ENCODE data around the gene CKB.
"Not testable (repeated sequence)": the region's sequence is repeated elsewhere in the genome, so short reads cannot be mapped to it uniquely, and the experiment has no call there.

CKB gene

DNA sequence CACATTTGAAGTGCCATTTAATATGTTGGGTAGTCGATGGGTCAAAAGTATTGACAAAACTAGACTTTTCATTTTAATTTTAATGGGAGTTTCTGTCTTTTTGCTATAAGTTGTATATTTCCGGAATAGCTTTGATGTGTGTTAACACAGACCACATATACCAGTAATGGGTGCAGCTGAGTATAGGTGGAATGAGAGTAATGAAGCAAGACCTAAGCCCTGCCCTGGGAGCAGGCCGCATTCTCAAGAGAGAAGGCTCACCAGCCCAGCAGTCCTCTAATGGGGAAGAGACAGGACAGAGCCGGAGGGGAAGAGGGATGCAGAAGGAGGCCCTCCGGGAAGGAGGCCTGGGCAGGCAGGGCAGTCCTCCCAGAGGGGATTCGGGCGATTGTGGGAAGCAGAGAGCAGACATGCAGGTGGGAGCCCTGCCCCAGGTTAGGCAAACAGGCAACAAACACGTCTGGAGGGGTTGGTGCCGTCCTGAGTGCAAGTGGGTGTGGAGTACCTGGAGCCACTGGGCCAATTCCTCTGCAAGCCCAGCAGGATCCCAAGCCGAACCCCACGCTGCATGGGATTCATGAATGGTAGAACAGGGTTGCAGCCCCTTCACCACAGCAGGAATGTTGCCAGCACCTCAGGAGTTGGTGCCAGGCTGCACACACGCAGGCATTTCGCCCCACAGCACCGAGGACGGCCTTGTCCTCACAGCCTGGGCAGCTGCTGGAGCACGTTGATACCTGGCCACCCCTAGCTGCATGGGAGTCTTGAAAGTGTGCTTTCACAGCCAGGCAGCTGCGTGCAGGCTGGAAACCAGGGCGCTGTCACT, 7.8 kb downstream of the CKB start:
- TF ChIP-seq GABPA (IDR thresholded peaks at IDR 0.05; ENCODE audit: low read depth) (no peak), SPI1 (IDR thresholded peaks at IDR 0.05; ENCODE audit: borderline replicate concordance, low read depth) (no peak), POLR2AphosphoS5 (IDR thresholded peaks at IDR 0.05; ENCODE audit: low read depth) (no peak)
- TF ChIP-seq, protein P1, sequence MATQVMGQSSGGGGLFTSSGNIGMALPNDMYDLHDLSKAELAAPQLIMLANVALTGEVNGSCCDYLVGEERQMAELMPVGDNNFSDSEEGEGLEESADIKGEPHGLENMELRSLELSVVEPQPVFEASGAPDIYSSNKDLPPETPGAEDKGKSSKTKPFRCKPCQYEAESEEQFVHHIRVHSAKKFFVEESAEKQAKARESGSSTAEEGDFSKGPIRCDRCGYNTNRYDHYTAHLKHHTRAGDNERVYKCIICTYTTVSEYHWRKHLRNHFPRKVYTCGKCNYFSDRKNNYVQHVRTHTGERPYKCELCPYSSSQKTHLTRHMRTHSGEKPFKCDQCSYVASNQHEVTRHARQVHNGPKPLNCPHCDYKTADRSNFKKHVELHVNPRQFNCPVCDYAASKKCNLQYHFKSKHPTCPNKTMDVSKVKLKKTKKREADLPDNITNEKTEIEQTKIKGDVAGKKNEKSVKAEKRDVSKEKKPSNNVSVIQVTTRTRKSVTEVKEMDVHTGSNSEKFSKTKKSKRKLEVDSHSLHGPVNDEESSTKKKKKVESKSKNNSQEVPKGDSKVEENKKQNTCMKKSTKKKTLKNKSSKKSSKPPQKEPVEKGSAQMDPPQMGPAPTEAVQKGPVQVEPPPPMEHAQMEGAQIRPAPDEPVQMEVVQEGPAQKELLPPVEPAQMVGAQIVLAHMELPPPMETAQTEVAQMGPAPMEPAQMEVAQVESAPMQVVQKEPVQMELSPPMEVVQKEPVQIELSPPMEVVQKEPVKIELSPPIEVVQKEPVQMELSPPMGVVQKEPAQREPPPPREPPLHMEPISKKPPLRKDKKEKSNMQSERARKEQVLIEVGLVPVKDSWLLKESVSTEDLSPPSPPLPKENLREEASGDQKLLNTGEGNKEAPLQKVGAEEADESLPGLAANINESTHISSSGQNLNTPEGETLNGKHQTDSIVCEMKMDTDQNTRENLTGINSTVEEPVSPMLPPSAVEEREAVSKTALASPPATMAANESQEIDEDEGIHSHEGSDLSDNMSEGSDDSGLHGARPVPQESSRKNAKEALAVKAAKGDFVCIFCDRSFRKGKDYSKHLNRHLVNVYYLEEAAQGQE (IDR thresholded peaks at IDR 0.05; ENCODE audit: insufficient replicate concordance, low read depth), result no peak
- TF ChIP-seq, protein P2, sequence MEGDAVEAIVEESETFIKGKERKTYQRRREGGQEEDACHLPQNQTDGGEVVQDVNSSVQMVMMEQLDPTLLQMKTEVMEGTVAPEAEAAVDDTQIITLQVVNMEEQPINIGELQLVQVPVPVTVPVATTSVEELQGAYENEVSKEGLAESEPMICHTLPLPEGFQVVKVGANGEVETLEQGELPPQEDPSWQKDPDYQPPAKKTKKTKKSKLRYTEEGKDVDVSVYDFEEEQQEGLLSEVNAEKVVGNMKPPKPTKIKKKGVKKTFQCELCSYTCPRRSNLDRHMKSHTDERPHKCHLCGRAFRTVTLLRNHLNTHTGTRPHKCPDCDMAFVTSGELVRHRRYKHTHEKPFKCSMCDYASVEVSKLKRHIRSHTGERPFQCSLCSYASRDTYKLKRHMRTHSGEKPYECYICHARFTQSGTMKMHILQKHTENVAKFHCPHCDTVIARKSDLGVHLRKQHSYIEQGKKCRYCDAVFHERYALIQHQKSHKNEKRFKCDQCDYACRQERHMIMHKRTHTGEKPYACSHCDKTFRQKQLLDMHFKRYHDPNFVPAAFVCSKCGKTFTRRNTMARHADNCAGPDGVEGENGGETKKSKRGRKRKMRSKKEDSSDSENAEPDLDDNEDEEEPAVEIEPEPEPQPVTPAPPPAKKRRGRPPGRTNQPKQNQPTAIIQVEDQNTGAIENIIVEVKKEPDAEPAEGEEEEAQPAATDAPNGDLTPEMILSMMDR (IDR thresholded peaks at IDR 0.05; ENCODE audit: insufficient read depth, low read length), result no peak
- Histone ChIP-seq H3K27ac (replicated peaks) (no peak overlapping the region), H3K4me3 (replicated peaks; ENCODE audit: insufficient read depth, low read length) (no peak overlapping the region), H3K27me3 (ENCODE audit: insufficient read depth, poor library complexity, severe bottlenecking) (no peaks in the 10 kb centered on the region)
- DNase-seq (ENCODE audit: low read depth in 1 of 2, low spot score in 1 of 2), result no peak

DNA sequence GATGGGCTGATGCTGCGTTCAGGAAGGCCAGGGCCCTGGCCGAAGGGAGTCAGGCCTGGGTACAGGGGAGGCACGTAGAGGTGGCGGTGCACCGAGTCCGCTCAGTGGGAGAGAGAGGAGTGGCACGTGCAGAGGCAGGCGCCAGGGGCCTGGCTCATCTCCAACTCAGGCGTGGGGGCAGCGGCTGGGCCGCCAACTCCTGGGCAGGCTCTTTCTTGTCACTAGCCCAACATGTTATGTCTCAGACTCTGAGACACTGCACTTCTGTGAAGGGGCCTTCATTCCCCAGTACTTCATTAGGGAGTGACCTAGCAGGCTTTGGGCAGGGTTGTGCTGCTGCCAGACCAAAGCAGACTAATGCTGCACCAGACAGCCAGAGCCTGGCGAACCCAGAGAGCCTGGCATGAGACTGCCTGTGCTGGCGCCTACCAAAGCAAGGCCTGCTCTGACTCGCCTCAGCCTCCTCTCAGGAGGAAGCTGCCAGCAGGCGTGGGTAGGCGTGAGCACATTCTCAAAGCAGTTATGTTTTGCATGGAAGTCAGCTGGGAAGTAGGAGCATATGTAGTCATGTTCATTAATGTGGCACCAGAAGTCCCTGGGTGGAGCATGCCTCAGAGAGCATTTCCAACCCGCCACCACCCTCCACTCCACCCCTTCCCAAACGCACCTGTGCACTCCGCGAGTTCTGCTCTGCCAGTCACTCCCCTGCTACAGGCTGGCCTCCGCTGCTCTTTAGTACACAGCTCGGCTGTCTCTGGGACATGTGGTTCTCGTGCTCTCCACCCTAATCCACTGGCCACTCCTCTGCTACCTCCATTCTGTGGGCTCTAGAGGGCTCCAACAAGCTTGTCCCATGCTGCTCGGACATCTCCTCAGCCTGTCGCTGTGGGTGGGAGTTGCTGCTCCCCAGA, 9.7 kb downstream of the CKB start:
- no peak for DNase-seq (ENCODE audit: low read depth in 1 of 2, low spot score in 1 of 2)
- TF ChIP-seq, protein P1 (IDR thresholded peaks at IDR 0.05; ENCODE audit: insufficient replicate concordance, low read depth), result no peak
- TF ChIP-seq POLR2AphosphoS5 (IDR thresholded peaks at IDR 0.05; ENCODE audit: low read depth) (no peak), GABPA (IDR thresholded peaks at IDR 0.05; ENCODE audit: low read depth) (no peak), SPI1 (IDR thresholded peaks at IDR 0.05; ENCODE audit: borderline replicate concordance, low read depth) (no peak)
- TF ChIP-seq, protein P2 (IDR thresholded peaks at IDR 0.05; ENCODE audit: insufficient read depth, low read length), result no peak
- H3K27ac ChIP-seq (replicated peaks), result no peak overlapping the region
- H3K27me3 ChIP-seq (ENCODE audit: insufficient read depth, poor library complexity, severe bottlenecking), result no peaks in the 10 kb centered on the region
- H3K4me3 ChIP-seq (replicated peaks; ENCODE audit: insufficient read depth, low read length), result no peak overlapping the region

DNA sequence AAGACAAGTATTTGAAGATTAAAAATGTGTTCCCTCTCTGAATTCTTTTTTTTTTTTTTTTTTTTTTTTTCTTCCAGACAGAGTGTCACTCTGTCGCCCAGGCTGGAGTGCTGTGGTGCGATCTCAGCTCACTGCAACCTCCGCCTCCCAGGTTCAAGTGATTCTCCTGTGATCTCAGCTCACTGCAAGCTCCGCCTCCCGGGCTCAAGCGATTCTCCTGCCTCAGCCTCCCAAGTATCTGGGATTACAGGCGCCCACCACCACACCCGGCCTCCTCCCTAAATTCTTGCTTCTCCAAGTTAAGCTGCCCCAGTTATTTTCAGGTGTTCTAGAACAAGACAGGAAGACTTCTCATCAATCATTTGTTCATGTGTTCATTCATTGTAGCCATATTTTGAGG, 10.4 kb downstream of the CKB start:
- DNase-seq (ENCODE audit: low read depth in 1 of 2, low spot score in 1 of 2); H3K27ac ChIP-seq (replicated peaks); H3K27me3 ChIP-seq (ENCODE audit: insufficient read depth, poor library complexity, severe bottlenecking); H3K4me3 ChIP-seq (replicated peaks; ENCODE audit: insufficient read depth, low read length): not testable (repeated sequence)
